GM12865 (cell line): ENCODE results near the gene PLPPR4.
"Not testable (repeated sequence)": the region's sequence is repeated elsewhere in the genome, so short reads cannot be mapped to it uniquely, and the experiment has no call there.

Experiments
- DNase-seq: peaks from one replicate; pipeline ENCODE4 v3.0.0; 2010; ENCODE audit warnings: low read depth
- H3K4me3 ChIP-seq: 2 replicates; pipeline ENCODE4 v1.5.1; 2011; ENCODE audit warnings: mild to moderate bottlenecking, low read depth, low read length, control low read depth
- TF ChIP-seq, protein P1 (sequence below): IDR thresholded peaks from 2 replicates; pipeline ENCODE4 v1.5.1; 2011; ENCODE audit warnings: low read length, control low read depth, low read depth, inconsistent platforms; ENCODE audit not compliant: insufficient read depth; ENCODE audit errors: missing control alignments

Gene PLPPR4

DNA sequence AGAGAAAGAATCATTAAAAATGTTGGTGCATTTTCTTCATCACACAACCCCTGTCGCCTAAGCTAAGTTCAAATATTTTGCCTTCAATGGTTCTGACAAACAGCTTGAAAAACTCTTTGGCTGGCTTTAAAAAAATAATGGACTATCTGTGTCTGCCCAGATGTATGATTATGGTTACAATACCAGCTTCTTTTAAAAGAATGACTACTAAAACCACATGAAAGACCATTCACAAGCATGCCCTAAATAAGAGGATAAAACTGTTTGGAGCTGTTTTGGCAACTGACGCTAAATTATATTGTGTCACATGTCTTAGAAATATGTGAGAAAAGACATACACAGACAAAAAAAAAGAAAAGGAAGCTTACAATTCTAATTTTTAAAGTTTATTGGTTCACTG lies 23.7 kb upstream of the PLPPR4 start:
- DNase-seq = no peak
- H3K4me3 ChIP-seq = no peak overlapping the region
- TF ChIP-seq, protein P1, sequence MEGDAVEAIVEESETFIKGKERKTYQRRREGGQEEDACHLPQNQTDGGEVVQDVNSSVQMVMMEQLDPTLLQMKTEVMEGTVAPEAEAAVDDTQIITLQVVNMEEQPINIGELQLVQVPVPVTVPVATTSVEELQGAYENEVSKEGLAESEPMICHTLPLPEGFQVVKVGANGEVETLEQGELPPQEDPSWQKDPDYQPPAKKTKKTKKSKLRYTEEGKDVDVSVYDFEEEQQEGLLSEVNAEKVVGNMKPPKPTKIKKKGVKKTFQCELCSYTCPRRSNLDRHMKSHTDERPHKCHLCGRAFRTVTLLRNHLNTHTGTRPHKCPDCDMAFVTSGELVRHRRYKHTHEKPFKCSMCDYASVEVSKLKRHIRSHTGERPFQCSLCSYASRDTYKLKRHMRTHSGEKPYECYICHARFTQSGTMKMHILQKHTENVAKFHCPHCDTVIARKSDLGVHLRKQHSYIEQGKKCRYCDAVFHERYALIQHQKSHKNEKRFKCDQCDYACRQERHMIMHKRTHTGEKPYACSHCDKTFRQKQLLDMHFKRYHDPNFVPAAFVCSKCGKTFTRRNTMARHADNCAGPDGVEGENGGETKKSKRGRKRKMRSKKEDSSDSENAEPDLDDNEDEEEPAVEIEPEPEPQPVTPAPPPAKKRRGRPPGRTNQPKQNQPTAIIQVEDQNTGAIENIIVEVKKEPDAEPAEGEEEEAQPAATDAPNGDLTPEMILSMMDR = no peak

DNA sequence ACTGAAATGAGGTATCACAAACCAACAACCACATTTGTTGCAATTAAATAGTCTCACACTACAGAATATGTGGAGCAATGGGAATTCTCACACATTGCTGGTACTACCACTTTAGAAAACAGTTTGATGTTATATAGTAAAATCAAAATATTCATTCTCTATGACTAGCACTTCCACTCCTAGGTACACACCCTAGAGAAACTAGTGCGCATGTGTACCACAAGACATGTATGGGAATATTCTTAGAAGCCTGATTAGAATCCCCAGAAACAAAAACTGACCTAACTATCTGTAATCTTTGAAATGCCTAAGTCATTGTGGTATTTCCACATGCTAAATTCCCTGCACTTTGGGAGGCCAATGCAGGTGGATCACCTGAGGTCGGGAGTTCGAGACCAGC lies 18.1 kb upstream of the PLPPR4 start:
- H3K4me3 ChIP-seq = no peak overlapping the region
- TF ChIP-seq, protein P1 = no peak
- no peak for DNase-seq

DNA sequence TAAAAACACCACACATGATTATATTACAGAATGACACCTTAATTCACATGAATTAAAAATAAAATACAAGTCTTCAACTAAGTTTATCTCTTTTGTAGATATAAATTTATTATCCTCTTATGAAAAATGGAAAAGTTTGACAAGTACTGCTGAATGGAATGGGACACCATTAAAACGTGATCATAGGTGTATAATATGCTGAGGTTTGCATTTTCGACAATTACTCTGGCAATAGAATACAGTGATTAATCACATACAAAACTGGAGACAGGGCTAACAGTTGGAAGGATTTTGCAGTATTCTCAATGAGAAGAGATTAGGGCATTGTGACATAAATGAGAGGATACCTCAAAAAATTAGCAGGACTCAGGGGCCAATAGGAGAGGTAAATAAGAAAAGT lies 17.1 kb upstream of the PLPPR4 start:
- no peak overlapping the region for H3K4me3 ChIP-seq
- TF ChIP-seq, protein P1 = no peak
- DNase-seq = no peak

DNA sequence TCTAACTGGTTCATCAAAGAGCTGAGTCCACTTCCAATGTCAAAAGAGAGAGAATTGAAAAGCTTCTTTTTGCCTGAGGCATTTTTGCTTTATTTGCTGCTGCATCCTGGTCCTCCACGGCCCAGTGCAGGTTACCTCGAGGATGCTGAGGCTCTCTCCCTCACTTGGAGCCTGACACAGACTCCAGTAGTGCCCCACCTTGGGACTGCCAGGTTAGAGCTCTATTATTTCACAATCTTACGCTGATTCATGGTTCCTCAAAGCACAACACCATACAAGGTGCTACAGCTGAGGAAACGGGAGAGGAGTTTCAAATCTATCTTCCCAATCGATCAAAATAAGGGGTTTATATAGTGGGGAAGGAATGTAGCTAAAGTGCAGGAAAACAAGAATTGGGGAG lies 13.6 kb upstream of the PLPPR4 start:
- TF ChIP-seq, protein P1 = no peak
- no peak for DNase-seq

DNA sequence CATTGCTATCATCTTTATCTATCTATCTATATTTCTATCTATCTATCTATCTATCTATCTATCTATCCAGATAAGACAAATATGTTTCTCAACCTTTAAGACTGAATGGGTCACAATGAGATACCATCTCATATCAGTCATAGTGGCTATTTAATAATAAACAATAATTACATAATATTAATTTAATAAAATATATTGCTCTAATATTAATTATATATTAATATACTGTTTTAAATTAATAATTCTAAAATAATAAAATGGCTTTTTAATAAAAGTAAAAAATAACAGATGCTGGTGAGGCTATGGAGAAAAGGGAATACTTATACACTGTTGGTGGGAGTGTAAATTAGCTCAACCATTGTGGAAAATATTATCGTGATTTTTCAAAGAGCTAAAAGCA lies 13.0 kb upstream of the PLPPR4 start:
- DNase-seq = no peak
- TF ChIP-seq, protein P1 = no peak
- no peak overlapping the region for H3K4me3 ChIP-seq

More for the DNA sequence above, 13.6 kb upstream of the PLPPR4 start:
- H3K4me3 ChIP-seq = no peak overlapping the region

DNA sequence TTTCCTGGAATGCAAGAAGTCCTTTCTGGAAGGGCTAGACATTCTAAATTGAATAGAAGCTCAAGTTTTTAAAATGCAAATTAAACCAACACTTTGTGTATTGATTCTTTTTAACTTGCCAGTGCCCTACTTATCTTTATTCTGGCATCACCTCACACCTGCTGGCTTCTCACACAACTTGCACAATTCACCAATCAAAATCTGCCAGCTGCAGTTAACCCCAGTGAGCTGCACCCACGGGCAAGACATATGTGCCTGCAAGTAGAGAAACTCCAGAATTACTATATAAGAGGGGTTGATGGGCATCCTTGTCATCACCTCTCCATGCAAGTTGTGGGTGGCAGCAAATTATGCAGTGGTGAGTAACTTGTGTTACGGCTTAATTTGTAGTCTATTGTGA lies 11.7 kb upstream of the PLPPR4 start:
- no peak overlapping the region for H3K4me3 ChIP-seq
- no peak for DNase-seq
- TF ChIP-seq, protein P1 = no peak

DNA sequence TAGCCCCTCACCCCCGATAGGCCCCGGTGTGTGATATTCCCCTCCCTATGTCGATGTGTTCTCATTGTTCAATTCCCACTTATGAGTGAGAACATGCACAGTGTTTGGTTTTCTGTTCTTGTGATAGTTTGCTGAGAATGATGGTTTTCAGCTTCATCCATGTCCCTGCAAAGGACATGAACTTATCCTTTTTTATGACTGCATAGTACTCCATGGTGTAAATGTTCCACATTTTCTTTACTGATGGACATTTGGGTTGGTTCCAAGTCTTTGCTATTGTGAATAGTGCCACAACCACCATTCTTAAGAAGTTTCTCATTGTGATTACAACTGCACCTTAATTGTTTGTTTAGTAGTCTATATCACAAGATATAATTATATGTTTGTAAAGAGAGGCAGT lies 3.9 kb upstream of the PLPPR4 start:
- not testable (repeated sequence) for DNase-seq, H3K4me3 ChIP-seq
